ENCODE results near the gene MB21D2.
"Not testable (repeated sequence)": the region's sequence is repeated elsewhere in the genome, so short reads cannot be mapped to it uniquely, and the experiment has no call there.

The MB21D2 gene

DNA sequence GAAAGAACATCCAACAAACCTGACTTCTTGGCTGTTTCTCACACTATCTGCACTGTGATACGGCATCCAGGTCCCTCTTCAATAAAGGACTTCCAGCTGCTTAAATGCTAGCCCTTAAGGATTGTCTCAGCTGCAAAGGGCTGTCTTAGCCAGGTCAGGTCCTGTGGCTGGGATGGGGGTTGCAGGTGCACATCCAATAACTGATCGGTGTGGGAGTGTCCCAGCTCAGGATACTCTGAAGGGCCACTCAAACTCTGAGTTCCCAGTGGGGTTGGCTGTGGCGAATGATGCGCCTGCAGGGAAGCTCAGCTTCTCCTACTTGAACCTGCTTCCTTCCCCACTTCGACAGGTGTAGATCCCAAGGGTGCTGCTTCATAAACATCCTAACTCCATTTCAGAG is 115.7 kb downstream of the MB21D2 start:
- Histone ChIP-seq H3K27ac (ENCODE audit: low read length) (no peak overlapping the region), H3K36me3 (ENCODE audit: control insufficient read depth in 2 of 2, insufficient read depth in 2 of 2, low read length in 2 of 2) (peaks cover 3 to 10% of the 10 kb centered on the region in 2 donors), H3K4me1 (ENCODE audit: control insufficient read depth, insufficient read depth, low read length) (peaks cover 4% of the 10 kb centered on the region), H3K4me3 (ENCODE audit: low read length in 2 of 2) (no peak overlapping the region), H3K9ac (ENCODE audit: low read length in 2 of 2) (no peak overlapping the region), H3K27me3 (ENCODE audit: control insufficient read depth in 1 of 2, insufficient read depth in 2 of 2, low read length in 2 of 2) (no peaks in the 10 kb centered on the region), H3K9me3 (ENCODE audit: control insufficient read depth in 2 of 2, low read length in 2 of 2) (no peaks in the 10 kb centered on the region)

DNA sequence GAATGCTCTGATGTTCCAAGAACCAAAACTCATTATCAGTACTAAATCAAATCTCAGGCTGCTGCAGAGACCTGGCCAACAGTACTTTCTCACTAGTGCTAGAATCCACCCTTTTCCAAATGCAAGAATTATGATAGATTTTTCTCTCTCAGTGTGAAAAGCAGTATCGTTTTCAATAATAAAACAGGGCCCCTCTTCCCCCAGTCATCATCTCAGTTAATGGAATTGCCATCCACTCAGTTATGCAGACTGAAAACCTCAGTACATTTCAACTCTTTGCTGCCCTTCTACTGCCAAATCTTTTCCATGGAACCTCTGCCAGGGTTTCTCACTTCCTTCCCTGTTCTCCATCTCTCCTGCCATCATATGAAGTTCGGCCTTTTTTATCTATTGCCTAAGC is 117.9 kb downstream of the MB21D2 start:
- Histone ChIP-seq H3K4me1 (ENCODE audit: control insufficient read depth, insufficient read depth, low read length) (peaks cover 4% of the 10 kb centered on the region), H3K27me3 (ENCODE audit: control insufficient read depth in 1 of 2, insufficient read depth in 2 of 2, low read length in 2 of 2) (no peaks in the 10 kb centered on the region), H3K9ac (ENCODE audit: low read length in 2 of 2) (no peak overlapping the region)

DNA sequence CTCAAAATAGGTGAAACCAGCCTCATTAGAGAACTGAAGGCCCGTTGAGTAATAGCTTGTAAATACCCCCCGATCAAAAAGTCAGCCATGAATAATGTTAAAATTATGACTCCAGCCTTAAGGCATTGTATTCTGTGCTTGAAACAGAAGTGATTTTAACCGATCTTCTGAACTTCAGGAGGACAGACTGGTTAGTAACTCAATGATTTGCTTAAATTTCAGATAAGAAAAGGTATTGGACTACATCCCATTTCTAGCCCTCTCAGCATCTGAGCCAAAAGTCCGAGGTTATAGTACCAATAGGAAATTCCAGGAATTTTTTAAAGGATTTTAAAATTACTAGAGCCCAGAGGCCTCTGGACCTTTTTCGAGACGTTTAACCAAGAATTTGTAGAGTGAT is 122.6 kb downstream of the MB21D2 start:
- Histone ChIP-seq H3K27ac (ENCODE audit: low read length) (no peak overlapping the region), H3K4me1 (ENCODE audit: control insufficient read depth, insufficient read depth, low read length) (no peaks in the 10 kb centered on the region), H3K4me3 (ENCODE audit: low read length in 2 of 2) (no peak overlapping the region), H3K36me3 (ENCODE audit: control insufficient read depth in 2 of 2, insufficient read depth in 2 of 2, low read length in 2 of 2) (peaks cover 3 to 13% of the 10 kb centered on the region in 2 donors), H3K9me3 (ENCODE audit: control insufficient read depth in 2 of 2, low read length in 2 of 2) (no peaks in the 10 kb centered on the region), H3K9ac (ENCODE audit: low read length in 2 of 2) (no peak overlapping the region), H3K27me3 (ENCODE audit: control insufficient read depth in 1 of 2, insufficient read depth in 2 of 2, low read length in 2 of 2) (no peaks in the 10 kb centered on the region)

More for the DNA sequence above, 117.9 kb downstream of the MB21D2 start:
- no peaks in the 10 kb centered on the region for H3K9me3 ChIP-seq (ENCODE audit: control insufficient read depth in 2 of 2, low read length in 2 of 2)
- H3K4me3 ChIP-seq (ENCODE audit: low read length in 2 of 2), result no peak overlapping the region
- peaks cover 3 to 13% of the 10 kb centered on the region in 2 donors for H3K36me3 ChIP-seq (ENCODE audit: control insufficient read depth in 2 of 2, insufficient read depth in 2 of 2, low read length in 2 of 2)
- H3K27ac ChIP-seq (ENCODE audit: low read length), result no peak overlapping the region

DNA sequence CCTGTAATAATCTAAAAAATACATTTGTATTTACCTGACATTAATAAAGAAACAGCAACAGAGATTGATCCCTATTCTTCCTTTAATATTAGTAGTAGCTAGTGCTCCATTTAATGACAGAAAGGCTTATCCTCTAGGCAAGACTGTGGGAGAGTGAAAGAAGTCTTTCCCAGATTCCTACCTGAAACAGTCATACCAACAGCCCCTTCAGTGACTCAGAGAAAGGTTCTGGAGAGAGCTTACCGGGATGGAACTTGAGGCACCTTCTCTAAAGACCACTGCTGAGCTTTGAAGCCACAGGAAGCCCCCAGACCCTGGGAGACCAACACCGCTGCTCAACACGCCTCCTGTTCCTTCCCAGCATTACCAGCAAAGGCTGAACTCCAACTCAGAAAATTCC is 123.4 kb downstream of the MB21D2 start:
- Histone ChIP-seq H3K36me3 (ENCODE audit: control insufficient read depth in 2 of 2, insufficient read depth in 2 of 2, low read length in 2 of 2) (peaks cover 3 to 12% of the 10 kb centered on the region in 2 donors), H3K4me3 (ENCODE audit: low read length in 2 of 2) (no peak overlapping the region), H3K9me3 (ENCODE audit: control insufficient read depth in 2 of 2, low read length in 2 of 2) (no peaks in the 10 kb centered on the region), H3K4me1 (ENCODE audit: control insufficient read depth, insufficient read depth, low read length) (no peaks in the 10 kb centered on the region), H3K9ac (ENCODE audit: low read length in 2 of 2) (no peak overlapping the region), H3K27me3 (ENCODE audit: control insufficient read depth in 1 of 2, insufficient read depth in 2 of 2, low read length in 2 of 2) (no peaks in the 10 kb centered on the region), H3K27ac (ENCODE audit: low read length) (no peak overlapping the region)

- H3K36me3 ChIP-seq (ENCODE audit: control insufficient read depth in 2 of 2, insufficient read depth in 2 of 2, low read length in 2 of 2); H3K9me3 ChIP-seq (ENCODE audit: control insufficient read depth in 2 of 2, low read length in 2 of 2); H3K4me3 ChIP-seq (ENCODE audit: low read length in 2 of 2): not testable (repeated sequence)
These were observed 128.7 kb downstream of the MB21D2 start for GRCh38 chr3:192788816-192789515.

GRCh38 chr3:192778508-192778907 is 139.1 kb downstream of the MB21D2 start:
- Histone ChIP-seq H3K4me1 (ENCODE audit: control insufficient read depth, insufficient read depth, low read length) (no peaks in the 10 kb centered on the region), H3K27me3 (ENCODE audit: control insufficient read depth in 1 of 2, insufficient read depth in 2 of 2, low read length in 2 of 2) (no peaks in the 10 kb centered on the region), H3K9ac (ENCODE audit: low read length in 2 of 2) (no peak overlapping the region), H3K4me3 (ENCODE audit: low read length in 2 of 2) (no peak overlapping the region), H3K36me3 (ENCODE audit: control insufficient read depth in 2 of 2, insufficient read depth in 2 of 2, low read length in 2 of 2) (no peaks in the 10 kb centered on the region), H3K9me3 (ENCODE audit: control insufficient read depth in 2 of 2, low read length in 2 of 2) (peaks cover 0 to 6% of the 10 kb centered on the region in 2 donors), H3K27ac (ENCODE audit: low read length) (no peak overlapping the region)

More at GRCh38 chr3:192788816-192789515, 128.7 kb downstream of the MB21D2 start:
- H3K4me1 ChIP-seq (ENCODE audit: control insufficient read depth, insufficient read depth, low read length); H3K27ac ChIP-seq (ENCODE audit: low read length); H3K9ac ChIP-seq (ENCODE audit: low read length in 2 of 2); H3K27me3 ChIP-seq (ENCODE audit: control insufficient read depth in 1 of 2, insufficient read depth in 2 of 2, low read length in 2 of 2): not testable (repeated sequence)

DNA sequence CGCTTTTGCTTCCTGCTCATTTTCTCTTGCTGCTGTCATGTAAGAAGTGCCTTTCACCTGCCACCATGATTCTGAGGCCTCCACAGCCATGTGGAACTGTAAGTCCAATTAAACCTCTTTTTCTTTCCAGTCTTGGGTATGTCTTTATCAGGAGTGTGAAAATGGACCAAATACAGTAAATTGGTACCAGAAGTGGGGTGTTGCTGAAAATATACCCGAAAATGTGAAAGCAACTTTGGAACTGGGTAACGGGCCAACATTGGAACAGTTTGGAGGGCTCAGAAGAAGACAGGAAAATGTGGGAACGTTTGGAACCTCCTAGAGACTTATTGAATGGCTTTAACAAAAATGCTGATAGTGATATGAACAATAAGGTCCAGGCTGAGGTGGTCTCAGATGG is 143.3 kb downstream of the MB21D2 start:
- H3K4me1 ChIP-seq (ENCODE audit: control insufficient read depth, insufficient read depth, low read length); H3K4me3 ChIP-seq (ENCODE audit: low read length in 2 of 2); H3K27me3 ChIP-seq (ENCODE audit: control insufficient read depth in 1 of 2, insufficient read depth in 2 of 2, low read length in 2 of 2); H3K9ac ChIP-seq (ENCODE audit: low read length in 2 of 2); H3K9me3 ChIP-seq (ENCODE audit: control insufficient read depth in 2 of 2, low read length in 2 of 2); H3K36me3 ChIP-seq (ENCODE audit: control insufficient read depth in 2 of 2, insufficient read depth in 2 of 2, low read length in 2 of 2); H3K27ac ChIP-seq (ENCODE audit: low read length): not testable (repeated sequence)

DNA sequence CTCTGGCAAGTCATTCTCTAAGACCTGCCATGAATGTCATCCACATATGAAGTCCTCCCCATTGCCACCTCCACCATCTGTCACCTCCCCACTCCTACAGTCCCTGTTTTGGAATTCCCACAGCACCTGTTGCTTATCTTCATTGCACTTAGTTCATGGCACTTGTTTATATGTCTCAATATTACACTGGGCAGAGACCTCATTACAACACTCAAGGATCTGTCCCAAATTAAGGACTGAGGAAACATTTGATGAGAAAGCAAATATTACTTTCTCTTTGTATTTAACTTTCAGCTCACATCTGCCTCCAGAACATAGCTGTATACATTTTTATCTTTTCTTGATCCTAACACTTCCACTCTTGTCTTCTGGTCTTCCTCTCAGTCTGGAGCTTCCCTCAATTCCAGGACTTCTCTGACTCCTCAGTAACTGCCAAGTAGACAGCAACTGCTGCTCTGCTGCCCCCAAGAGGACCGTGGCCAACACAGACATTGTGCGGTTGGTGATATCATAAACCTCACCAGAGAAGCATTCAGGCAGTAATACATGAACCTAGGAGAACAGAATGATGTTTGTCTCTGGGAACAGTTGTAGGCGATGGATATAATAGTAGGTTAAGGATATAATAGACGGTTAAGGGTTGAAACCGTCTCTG is 145.3 kb downstream of the MB21D2 start:
- H3K27ac ChIP-seq (ENCODE audit: low read length), result no peak overlapping the region
- H3K4me3 ChIP-seq (ENCODE audit: low read length in 2 of 2), result no peak overlapping the region
- H3K27me3 ChIP-seq (ENCODE audit: control insufficient read depth in 1 of 2, insufficient read depth in 2 of 2, low read length in 2 of 2), result no peaks in the 10 kb centered on the region
- no peaks in the 10 kb centered on the region for H3K4me1 ChIP-seq (ENCODE audit: control insufficient read depth, insufficient read depth, low read length)
- no peak overlapping the region for H3K9ac ChIP-seq (ENCODE audit: low read length in 2 of 2)
- H3K36me3 ChIP-seq (ENCODE audit: control insufficient read depth in 2 of 2, insufficient read depth in 2 of 2, low read length in 2 of 2), result no peaks in the 10 kb centered on the region
- peaks cover 0 to 6% of the 10 kb centered on the region in 2 donors for H3K9me3 ChIP-seq (ENCODE audit: control insufficient read depth in 2 of 2, low read length in 2 of 2)

GRCh38 chr3:192758654-192759053 is 159.0 kb downstream of the MB21D2 start:
- Histone ChIP-seq H3K4me3 (ENCODE audit: low read length in 2 of 2) (no peak overlapping the region), H3K4me1 (ENCODE audit: control insufficient read depth, insufficient read depth, low read length) (no peaks in the 10 kb centered on the region), H3K9ac (ENCODE audit: low read length in 2 of 2) (no peak overlapping the region), H3K27me3 (ENCODE audit: control insufficient read depth in 1 of 2, insufficient read depth in 2 of 2, low read length in 2 of 2) (no peaks in the 10 kb centered on the region), H3K36me3 (ENCODE audit: control insufficient read depth in 2 of 2, insufficient read depth in 2 of 2, low read length in 2 of 2) (no peaks in the 10 kb centered on the region), H3K9me3 (ENCODE audit: control insufficient read depth in 2 of 2, low read length in 2 of 2) (no peaks in the 10 kb centered on the region), H3K27ac (ENCODE audit: low read length) (no peak overlapping the region)

DNA sequence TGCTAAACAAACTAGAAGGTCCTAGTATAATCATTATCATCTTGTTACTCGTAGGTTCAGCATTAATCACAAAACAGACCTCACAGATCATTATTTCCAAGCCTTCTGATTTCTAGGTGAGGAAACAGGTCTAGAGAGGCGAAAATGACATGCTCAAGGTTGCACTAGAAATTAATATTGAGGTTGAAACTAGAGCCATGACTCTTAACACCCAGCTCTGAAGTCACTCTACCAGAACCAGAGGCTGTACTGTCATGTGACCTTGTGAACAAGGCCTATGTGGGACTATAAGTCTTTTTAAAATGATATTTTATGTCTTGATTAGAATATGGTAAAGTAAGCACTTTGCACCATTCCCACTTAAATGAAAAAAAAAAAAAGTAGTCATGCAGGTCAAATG is 166.5 kb downstream of the MB21D2 start:
- H3K4me3 ChIP-seq (ENCODE audit: low read length in 2 of 2), result no peak overlapping the region
- no peaks in the 10 kb centered on the region for H3K4me1 ChIP-seq (ENCODE audit: control insufficient read depth, insufficient read depth, low read length)
- no peak overlapping the region for H3K9ac ChIP-seq (ENCODE audit: low read length in 2 of 2)
- no peaks in the 10 kb centered on the region for H3K27me3 ChIP-seq (ENCODE audit: control insufficient read depth in 1 of 2, insufficient read depth in 2 of 2, low read length in 2 of 2)
- H3K27ac ChIP-seq (ENCODE audit: low read length), result no peak overlapping the region
- no peaks in the 10 kb centered on the region for H3K9me3 ChIP-seq (ENCODE audit: control insufficient read depth in 2 of 2, low read length in 2 of 2)
- H3K36me3 ChIP-seq (ENCODE audit: control insufficient read depth in 2 of 2, insufficient read depth in 2 of 2, low read length in 2 of 2), result no peaks in the 10 kb centered on the region

- H3K27me3 ChIP-seq (ENCODE audit: control insufficient read depth in 1 of 2, insufficient read depth in 2 of 2, low read length in 2 of 2), result no peaks in the 10 kb centered on the region
- no peak overlapping the region for H3K27ac ChIP-seq (ENCODE audit: low read length)
- no peaks in the 10 kb centered on the region for H3K9me3 ChIP-seq (ENCODE audit: control insufficient read depth in 2 of 2, low read length in 2 of 2)
- no peak overlapping the region for H3K9ac ChIP-seq (ENCODE audit: low read length in 2 of 2)
- H3K36me3 ChIP-seq (ENCODE audit: control insufficient read depth in 2 of 2, insufficient read depth in 2 of 2, low read length in 2 of 2), result no peaks in the 10 kb centered on the region
- H3K4me3 ChIP-seq (ENCODE audit: low read length in 2 of 2), result no peak overlapping the region
- no peaks in the 10 kb centered on the region for H3K4me1 ChIP-seq (ENCODE audit: control insufficient read depth, insufficient read depth, low read length)
These were observed 167.5 kb downstream of the MB21D2 start for GRCh38 chr3:192750201-192750600.

Measured in stomach smooth muscle (tissue), 2 donors.